SK-N-SH treated with all-trans-retinoic acid at 6 μM for 48 hours (cell line): Measurements from ENCODE around the gene HHAT.
A peak's percentile ranks its signal among the peaks of the same experiment; 100 is the strongest.

Source experiments
- ATAC-seq: fragments of 200-7000 bp; cut with Tn5 transposase; 3 replicates; pipeline ENCODE4 v1.9.1; 2020; ENCODE audit warnings: mild to moderate bottlenecking, moderate library complexity
- BACH2 ChIP-seq: fragments of 250-450 bp; sonication (Bioruptor Pico); IDR thresholded peaks from 2 replicates; pipeline ENCODE4 v1.9.0; 2021; ENCODE audit warnings: mild to moderate bottlenecking, borderline replicate concordance
- CSDC2 ChIP-seq: fragments of 250-450 bp; sonication (Bioruptor Pico); IDR thresholded peaks from 2 replicates; pipeline ENCODE4 v1.5.0; 2020; ENCODE audit warnings: mild to moderate bottlenecking, moderate library complexity
- ESRRG ChIP-seq: fragments of 250-450 bp; sonication (Bioruptor Pico); IDR thresholded peaks from 2 replicates; pipeline ENCODE4 v1.6.1; 2021; ENCODE audit warnings: mild to moderate bottlenecking
- GLIS3 ChIP-seq: fragments of 250-450 bp; sonication (Bioruptor Pico); IDR thresholded peaks from 2 replicates; pipeline ENCODE4 v1.5.0; 2020; ENCODE audit warnings: mild to moderate bottlenecking, moderate library complexity
- ISL1 ChIP-seq: fragments of 250-450 bp; sonication (Bioruptor Pico); IDR thresholded peaks from 2 replicates; pipeline ENCODE4 v2.1.2; 2022; ENCODE audit warnings: mild to moderate bottlenecking, moderate library complexity
- OSR1 ChIP-seq: fragments of 250-450 bp; sonication (Bioruptor Pico); IDR thresholded peaks from 2 replicates; pipeline ENCODE4 v1.8.0; 2022; ENCODE audit warnings: moderate library complexity, mild to moderate bottlenecking, inconsistent platforms
- PPARA ChIP-seq: fragments of 250-450 bp; sonication (Bioruptor Pico); IDR thresholded peaks from 2 replicates; pipeline ENCODE4 v1.5.0; 2020; ENCODE audit warnings: mild to moderate bottlenecking, borderline replicate concordance
- RARB ChIP-seq: fragments of 250-450 bp; sonication (Bioruptor Pico); IDR thresholded peaks from 2 replicates; pipeline ENCODE4 v1.8.0; 2021; ENCODE audit warnings: mild to moderate bottlenecking, moderate library complexity
- SNAI2 ChIP-seq: fragments of 250-450 bp; sonication (Bioruptor Pico); IDR thresholded peaks from 2 replicates; pipeline ENCODE4 v1.5.0; 2020; ENCODE audit warnings: mild to moderate bottlenecking, moderate library complexity
- TCF4 ChIP-seq: fragments of 250-450 bp; sonication (Bioruptor Pico); IDR thresholded peaks from 2 replicates; pipeline ENCODE4 v1.8.0; 2021; ENCODE audit warnings: mild to moderate bottlenecking, moderate library complexity, borderline replicate concordance
- TOX ChIP-seq: fragments of 250-450 bp; sonication (Bioruptor Pico); IDR thresholded peaks from 2 replicates; pipeline ENCODE4 v1.8.0; 2021; ENCODE audit warnings: mild to moderate bottlenecking, moderate library complexity, borderline replicate concordance
- ZC3H10 ChIP-seq: fragments of 250-450 bp; sonication (Bioruptor Pico); IDR thresholded peaks from 2 replicates; pipeline ENCODE4 v1.5.1; 2021; ENCODE audit warnings: mild to moderate bottlenecking, moderate library complexity
- ZFP3 ChIP-seq: fragments of 250-450 bp; sonication (Bioruptor Pico); IDR thresholded peaks from 2 replicates; pipeline ENCODE4 v1.5.0; 2020; ENCODE audit warnings: mild to moderate bottlenecking, moderate library complexity
- ZFP30 ChIP-seq: fragments of 450-650 bp; formaldehyde crosslinking; IDR thresholded peaks from 2 replicates; pipeline ENCODE4 v1.5.0; 2022; ENCODE audit warnings: mild to moderate bottlenecking, moderate library complexity
- ZNF565 ChIP-seq: fragments of 450-650 bp; formaldehyde crosslinking; conservative IDR thresholded peaks from 2 replicates; pipeline ENCODE4 v1.5.0; 2020; ENCODE audit warnings: low read depth, mild to moderate bottlenecking, moderate library complexity
- ZNF70 ChIP-seq: fragments of 450-650 bp; formaldehyde crosslinking; IDR thresholded peaks from 2 replicates; pipeline ENCODE4 v1.5.0; 2020; ENCODE audit warnings: mild to moderate bottlenecking, moderate library complexity
- ZNF8 ChIP-seq: fragments of 450-650 bp; formaldehyde crosslinking; IDR thresholded peaks from 2 replicates; pipeline ENCODE4 v1.5.0; 2020; ENCODE audit warnings: mild to moderate bottlenecking, moderate library complexity
- TF ChIP-seq, protein P1 (sequence below): fragments of 250-450 bp; sonication (Bioruptor Pico); IDR thresholded peaks from 2 replicates; pipeline ENCODE4 v1.8.0; 2020; ENCODE audit warnings: mild to moderate bottlenecking, moderate library complexity, borderline replicate concordance
- TF ChIP-seq, protein P2 (sequence below): fragments of 250-450 bp; sonication (Bioruptor Pico); IDR thresholded peaks from 2 replicates; pipeline ENCODE4 v1.5.0; 2020; ENCODE audit warnings: mild to moderate bottlenecking, moderate library complexity
- TF ChIP-seq, protein P3 (sequence below): fragments of 250-450 bp; sonication (Bioruptor Pico); IDR thresholded peaks from 2 replicates; pipeline ENCODE4 v1.8.0; 2021; ENCODE audit warnings: low read depth, mild to moderate bottlenecking, moderate library complexity, borderline replicate concordance
- TF ChIP-seq, protein P4 (sequence below): fragments of 250-450 bp; sonication (Bioruptor Pico); IDR thresholded peaks from 2 replicates; pipeline ENCODE4 v1.5.1; 2020; ENCODE audit warnings: low read depth, mild to moderate bottlenecking, moderate library complexity

Gene HHAT

DNA sequence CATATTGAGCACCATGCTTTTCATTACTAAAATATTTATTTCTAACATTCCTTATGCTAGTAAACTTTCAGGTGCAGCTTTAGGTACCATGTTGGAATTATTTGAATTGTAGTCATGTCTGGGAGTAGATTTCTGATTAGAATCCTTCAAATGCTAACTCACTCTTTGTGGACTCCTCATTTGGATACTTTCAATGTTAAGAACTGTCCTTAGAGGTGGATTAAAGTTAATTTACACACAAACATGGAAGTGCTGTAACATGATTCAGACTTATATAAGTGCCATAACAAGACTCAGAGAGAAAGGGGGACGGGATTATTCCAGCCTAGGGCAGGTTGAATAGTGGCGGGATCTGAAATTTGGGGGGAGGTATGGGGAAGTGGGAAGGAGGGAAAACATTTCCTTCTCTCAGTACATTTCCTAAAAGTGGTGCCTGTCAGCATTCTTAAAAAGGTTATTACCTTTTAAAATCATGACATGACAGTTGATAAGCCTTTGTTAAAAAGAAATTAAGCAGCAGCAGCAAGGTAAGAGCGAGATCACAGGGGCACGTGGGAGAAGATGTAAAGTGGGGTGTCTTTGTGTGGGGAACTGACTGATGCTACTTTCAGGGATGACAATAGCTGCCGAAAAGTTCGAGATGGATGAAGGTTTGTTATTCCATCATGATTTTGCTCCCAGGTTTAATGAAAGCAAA is 44.4 kb downstream of the HHAT start:
- no peak for ATAC-seq

DNA sequence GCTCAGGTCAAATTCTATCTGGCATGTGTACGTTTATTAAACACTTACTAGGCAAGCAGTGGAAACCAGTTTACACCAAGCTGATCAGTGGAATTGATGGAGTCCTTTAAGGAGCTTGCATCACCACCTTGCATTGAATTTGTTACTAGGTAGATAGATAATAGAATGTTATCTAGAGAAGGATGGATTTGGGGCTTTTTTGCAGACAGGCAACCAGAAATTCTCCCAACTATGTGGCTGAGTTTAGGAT is 44.9 kb downstream of the HHAT start:
- no peak for ATAC-seq
- TF ChIP-seq ZNF565 (CRISPR knock-in tag): no peak
- no peak for TF ChIP-seq SNAI2
- TF ChIP-seq GLIS3 (CRISPR knock-in tag): no peak; the same call in 1 of the 2 replicates
- no peak for TF ChIP-seq ISL1
- no peak for TF ChIP-seq ZNF70 (CRISPR knock-in tag)
- TF ChIP-seq PPARA (CRISPR knock-in tag): no peak
- no peak for TF ChIP-seq RARB (CRISPR knock-in tag)
- no peak for TF ChIP-seq CSDC2 (CRISPR knock-in tag)
- TF ChIP-seq ZFP3 (CRISPR knock-in tag): no peak
- TF ChIP-seq ZFP30 (CRISPR knock-in tag): no peak
- TF ChIP-seq ZNF8 (CRISPR knock-in tag): no peak
- TF ChIP-seq, protein P1, sequence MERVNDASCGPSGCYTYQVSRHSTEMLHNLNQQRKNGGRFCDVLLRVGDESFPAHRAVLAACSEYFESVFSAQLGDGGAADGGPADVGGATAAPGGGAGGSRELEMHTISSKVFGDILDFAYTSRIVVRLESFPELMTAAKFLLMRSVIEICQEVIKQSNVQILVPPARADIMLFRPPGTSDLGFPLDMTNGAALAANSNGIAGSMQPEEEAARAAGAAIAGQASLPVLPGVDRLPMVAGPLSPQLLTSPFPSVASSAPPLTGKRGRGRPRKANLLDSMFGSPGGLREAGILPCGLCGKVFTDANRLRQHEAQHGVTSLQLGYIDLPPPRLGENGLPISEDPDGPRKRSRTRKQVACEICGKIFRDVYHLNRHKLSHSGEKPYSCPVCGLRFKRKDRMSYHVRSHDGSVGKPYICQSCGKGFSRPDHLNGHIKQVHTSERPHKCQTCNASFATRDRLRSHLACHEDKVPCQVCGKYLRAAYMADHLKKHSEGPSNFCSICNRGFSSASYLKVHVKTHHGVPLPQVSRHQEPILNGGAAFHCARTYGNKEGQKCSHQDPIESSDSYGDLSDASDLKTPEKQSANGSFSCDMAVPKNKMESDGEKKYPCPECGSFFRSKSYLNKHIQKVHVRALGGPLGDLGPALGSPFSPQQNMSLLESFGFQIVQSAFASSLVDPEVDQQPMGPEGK (CRISPR knock-in tag): no peak
- TF ChIP-seq, protein P2, sequence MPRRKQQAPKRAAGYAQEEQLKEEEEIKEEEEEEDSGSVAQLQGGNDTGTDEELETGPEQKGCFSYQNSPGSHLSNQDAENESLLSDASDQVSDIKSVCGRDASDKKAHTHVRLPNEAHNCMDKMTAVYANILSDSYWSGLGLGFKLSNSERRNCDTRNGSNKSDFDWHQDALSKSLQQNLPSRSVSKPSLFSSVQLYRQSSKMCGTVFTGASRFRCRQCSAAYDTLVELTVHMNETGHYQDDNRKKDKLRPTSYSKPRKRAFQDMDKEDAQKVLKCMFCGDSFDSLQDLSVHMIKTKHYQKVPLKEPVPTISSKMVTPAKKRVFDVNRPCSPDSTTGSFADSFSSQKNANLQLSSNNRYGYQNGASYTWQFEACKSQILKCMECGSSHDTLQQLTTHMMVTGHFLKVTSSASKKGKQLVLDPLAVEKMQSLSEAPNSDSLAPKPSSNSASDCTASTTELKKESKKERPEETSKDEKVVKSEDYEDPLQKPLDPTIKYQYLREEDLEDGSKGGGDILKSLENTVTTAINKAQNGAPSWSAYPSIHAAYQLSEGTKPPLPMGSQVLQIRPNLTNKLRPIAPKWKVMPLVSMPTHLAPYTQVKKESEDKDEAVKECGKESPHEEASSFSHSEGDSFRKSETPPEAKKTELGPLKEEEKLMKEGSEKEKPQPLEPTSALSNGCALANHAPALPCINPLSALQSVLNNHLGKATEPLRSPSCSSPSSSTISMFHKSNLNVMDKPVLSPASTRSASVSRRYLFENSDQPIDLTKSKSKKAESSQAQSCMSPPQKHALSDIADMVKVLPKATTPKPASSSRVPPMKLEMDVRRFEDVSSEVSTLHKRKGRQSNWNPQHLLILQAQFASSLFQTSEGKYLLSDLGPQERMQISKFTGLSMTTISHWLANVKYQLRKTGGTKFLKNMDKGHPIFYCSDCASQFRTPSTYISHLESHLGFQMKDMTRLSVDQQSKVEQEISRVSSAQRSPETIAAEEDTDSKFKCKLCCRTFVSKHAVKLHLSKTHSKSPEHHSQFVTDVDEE: no peak

More for the DNA sequence above, 44.4 kb downstream of the HHAT start:
- TF ChIP-seq BACH2 (no peak), ZFP30 (CRISPR knock-in tag) (no peak), ZC3H10 (no peak), ZNF8 (CRISPR knock-in tag) (no peak), TCF4 (CRISPR knock-in tag) (no peak), OSR1 (CRISPR knock-in tag) (no peak), ZNF565 (CRISPR knock-in tag) (no peak), GLIS3 (CRISPR knock-in tag) (no peak), SNAI2 (no peak)

DNA sequence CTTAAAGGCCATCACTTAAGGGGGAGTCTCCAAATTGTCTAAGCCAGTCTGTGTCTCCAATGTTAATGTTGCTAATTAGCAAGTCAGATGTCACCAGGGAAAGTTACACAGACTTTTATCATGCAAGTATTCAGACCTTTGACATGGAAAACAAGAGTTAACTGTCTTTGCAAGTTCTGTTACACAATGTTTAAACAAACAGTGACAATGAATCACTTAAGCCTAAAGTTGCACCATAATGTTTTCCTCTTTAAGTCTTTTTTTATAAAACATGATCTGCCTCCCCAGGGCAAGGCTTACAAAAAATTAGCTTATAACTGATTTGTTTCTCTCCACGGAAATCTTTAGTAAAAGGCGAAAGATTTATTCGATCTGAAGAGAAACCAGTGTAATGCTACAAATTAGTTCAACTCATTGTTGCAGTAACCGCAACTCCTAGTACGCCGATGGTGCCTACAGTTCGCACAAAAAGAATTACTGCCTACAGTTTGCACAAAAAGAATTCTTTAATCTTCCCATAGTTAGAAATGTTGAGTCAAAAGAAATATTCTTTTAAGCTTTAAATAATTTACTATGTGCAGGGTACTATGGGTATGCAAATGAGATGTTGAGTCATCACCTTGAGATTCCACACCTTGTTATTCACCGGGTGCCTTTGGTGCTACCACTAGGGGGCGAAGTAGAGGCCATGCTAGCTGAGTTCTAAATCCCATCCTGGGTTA is 45.3 kb downstream of the HHAT start:
- peak; percentile 99 for TF ChIP-seq TOX
- TF ChIP-seq ZNF8 (CRISPR knock-in tag): no peak
- no peak for TF ChIP-seq CSDC2 (CRISPR knock-in tag)
- no peak for TF ChIP-seq ZNF70 (CRISPR knock-in tag)
- no peak for TF ChIP-seq ZFP3 (CRISPR knock-in tag)
- TF ChIP-seq, protein P3, sequence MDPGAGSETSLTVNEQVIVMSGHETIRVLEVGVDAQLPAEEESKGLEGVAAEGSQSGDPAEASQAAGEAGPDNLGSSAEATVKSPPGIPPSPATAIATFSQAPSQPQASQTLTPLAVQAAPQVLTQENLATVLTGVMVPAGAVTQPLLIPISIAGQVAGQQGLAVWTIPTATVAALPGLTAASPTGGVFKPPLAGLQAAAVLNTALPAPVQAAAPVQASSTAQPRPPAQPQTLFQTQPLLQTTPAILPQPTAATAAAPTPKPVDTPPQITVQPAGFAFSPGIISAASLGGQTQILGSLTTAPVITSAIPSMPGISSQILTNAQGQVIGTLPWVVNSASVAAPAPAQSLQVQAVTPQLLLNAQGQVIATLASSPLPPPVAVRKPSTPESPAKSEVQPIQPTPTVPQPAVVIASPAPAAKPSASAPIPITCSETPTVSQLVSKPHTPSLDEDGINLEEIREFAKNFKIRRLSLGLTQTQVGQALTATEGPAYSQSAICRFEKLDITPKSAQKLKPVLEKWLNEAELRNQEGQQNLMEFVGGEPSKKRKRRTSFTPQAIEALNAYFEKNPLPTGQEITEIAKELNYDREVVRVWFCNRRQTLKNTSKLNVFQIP (CRISPR knock-in tag): peak; percentile 95; the same call in 1 of the 2 replicates
- peak; percentile 98 for TF ChIP-seq RARB (CRISPR knock-in tag)
- peak; percentile 92 for TF ChIP-seq ZC3H10
- TF ChIP-seq, protein P4, sequence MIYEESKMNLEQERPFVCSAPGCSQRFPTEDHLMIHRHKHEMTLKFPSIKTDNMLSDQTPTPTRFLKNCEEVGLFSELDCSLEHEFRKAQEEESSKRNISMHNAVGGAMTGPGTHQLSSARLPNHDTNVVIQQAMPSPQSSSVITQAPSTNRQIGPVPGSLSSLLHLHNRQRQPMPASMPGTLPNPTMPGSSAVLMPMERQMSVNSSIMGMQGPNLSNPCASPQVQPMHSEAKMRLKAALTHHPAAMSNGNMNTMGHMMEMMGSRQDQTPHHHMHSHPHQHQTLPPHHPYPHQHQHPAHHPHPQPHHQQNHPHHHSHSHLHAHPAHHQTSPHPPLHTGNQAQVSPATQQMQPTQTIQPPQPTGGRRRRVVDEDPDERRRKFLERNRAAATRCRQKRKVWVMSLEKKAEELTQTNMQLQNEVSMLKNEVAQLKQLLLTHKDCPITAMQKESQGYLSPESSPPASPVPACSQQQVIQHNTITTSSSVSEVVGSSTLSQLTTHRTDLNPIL: no peak
- no peak for TF ChIP-seq ESRRG
- TF ChIP-seq, protein P1 (CRISPR knock-in tag): peak; percentile 98
- peak; percentile 81 for ATAC-seq
